Suprapubic skin (tissue), 4 donors: ENCODE data around the gene PARK7.

Experiments used
- CTCF ChIP-seq, 2 donors: fragments of 200-600 bp in 1 of 2; fragments of 450-650 bp in 1 of 2; sonication (generic) in 1 of 2; IDR thresholded peaks; one replicate each; pipeline ENCODE4 v1.5.1; 2016 to 2019; ENCODE audit warnings: antibody characterized with exemption in 2 of 2, mild to moderate bottlenecking in 1 of 2, moderate library complexity in 1 of 2
- EP300 ChIP-seq: sonication (generic); formaldehyde crosslinking; IDR thresholded peaks from one replicate; pipeline ENCODE4 v1.6.1; 2017; ENCODE audit warnings: antibody characterized with exemption
- POLR2A ChIP-seq, 2 donors: fragments of 450-650 bp; IDR thresholded peaks; one replicate each; pipeline ENCODE4 v1.6.1; 2017; ENCODE audit warnings: antibody characterized with exemption in 2 of 2, mild to moderate bottlenecking in 2 of 2, moderate library complexity in 2 of 2
- POLR2AphosphoS5 ChIP-seq, 3 donors: sonication (generic); formaldehyde crosslinking; IDR thresholded peaks; one replicate each; pipeline ENCODE4 v1.6.1; 2017; ENCODE audit warnings: antibody characterized with exemption in 3 of 3

- TF ChIP-seq CTCF (IDR thresholded peaks at IDR 0.05) (no peak), POLR2A (IDR thresholded peaks at IDR 0.05) (no peak), POLR2AphosphoS5 (IDR thresholded peaks at IDR 0.05) (peak; percentile 10 to 94 (median 80)), EP300 (peak; percentile 87)
Observed at GRCh38 chr1:8004803-8005573, 43.5 kb downstream of the PARK7 start.
